Superior temporal gyrus (tissue), 1 donor: ENCODE results near the gene CHAT.
"Not testable (repeated sequence)": the region's sequence is repeated elsewhere in the genome, so short reads cannot be mapped to it uniquely, and the experiment has no call there.

Experiments used
- DNase-seq: peaks from one replicate; pipeline ENCODE4 v3.0.0-alpha.2; 2016; ENCODE audit errors: extremely low spot score

CHAT gene

GRCh38 chr10:49653273-49653929 is 39.6 kb downstream of the CHAT start:
- DNase-seq: no peak

GRCh38 chr10:49654036-49654693 is 40.3 kb downstream of the CHAT start:
- DNase-seq: no peak

GRCh38 chr10:49655099-49655498 is 41.3 kb downstream of the CHAT start:
- no peak for DNase-seq

GRCh38 chr10:49656845-49657493 is 43.1 kb downstream of the CHAT start:
- no peak for DNase-seq

- no peak for DNase-seq
Measured at GRCh38 chr10:49657606-49658005, 43.8 kb downstream of the CHAT start.

DNA sequence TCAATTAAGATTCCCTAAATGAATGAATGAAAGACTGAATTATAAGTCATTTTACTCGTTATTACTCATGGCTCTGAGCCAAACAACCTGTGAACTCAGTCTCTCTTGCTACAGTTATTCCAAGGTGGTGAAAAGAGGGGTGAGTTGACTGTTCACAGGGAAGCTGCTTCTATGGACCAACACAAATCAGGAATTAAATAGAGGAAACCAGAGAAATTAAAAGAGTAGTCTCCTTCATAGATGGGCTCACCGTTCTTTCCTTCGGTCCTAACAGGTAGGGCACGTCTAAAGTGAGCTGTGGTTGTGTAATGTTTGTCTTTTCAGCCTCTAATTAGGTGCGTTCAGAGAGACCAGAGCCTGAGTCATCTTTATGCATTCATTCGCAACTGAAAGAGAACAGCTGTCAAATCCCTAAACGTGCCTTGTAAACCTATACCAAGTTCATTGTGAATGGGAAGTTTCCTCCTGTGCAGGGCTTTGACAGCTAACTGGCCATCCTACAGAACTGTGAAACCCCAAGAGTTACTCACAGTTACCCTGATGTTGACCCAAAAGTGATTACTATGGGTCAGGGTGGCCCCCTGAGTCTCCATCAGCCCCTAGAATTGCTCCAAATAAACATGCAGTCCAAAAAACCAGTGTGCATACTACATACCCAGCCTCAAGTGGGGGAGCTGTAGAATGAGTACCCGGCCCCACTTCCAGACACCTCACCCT is 47.5 kb downstream of the CHAT start:
- DNase-seq: no peak

GRCh38 chr10:49662169-49662830 is 48.5 kb downstream of the CHAT start:
- DNase-seq: no peak

GRCh38 chr10:49663596-49663995 is 49.8 kb downstream of the CHAT start:
- DNase-seq: no peak

GRCh38 chr10:49664006-49664841 is 50.4 kb downstream of the CHAT start:
- DNase-seq: no peak

DNA sequence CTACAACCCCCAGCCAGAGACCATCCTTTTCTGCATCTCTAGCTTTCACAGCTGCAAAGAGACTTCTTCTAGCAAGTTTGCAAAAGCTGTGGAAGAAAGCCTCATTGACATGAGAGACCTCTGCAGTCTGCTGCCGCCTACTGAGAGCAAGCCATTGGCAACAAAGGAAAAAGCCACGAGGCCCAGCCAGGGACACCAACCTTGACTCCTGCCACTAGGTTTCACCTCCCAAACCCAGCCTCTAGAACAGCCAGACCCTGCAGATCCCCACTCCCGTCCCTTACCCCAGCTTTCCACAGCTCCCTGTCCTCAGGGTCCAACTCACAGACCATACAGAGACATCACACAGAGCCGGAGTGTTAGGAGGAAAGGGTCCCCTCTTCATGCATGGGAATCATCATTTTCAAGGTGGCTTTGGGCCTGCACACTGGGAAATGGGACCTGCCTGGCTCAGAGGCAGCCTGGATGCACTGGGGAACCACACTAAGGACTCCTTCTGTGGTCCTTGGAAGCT is 51.1 kb downstream of the CHAT start:
- no peak for DNase-seq

DNA sequence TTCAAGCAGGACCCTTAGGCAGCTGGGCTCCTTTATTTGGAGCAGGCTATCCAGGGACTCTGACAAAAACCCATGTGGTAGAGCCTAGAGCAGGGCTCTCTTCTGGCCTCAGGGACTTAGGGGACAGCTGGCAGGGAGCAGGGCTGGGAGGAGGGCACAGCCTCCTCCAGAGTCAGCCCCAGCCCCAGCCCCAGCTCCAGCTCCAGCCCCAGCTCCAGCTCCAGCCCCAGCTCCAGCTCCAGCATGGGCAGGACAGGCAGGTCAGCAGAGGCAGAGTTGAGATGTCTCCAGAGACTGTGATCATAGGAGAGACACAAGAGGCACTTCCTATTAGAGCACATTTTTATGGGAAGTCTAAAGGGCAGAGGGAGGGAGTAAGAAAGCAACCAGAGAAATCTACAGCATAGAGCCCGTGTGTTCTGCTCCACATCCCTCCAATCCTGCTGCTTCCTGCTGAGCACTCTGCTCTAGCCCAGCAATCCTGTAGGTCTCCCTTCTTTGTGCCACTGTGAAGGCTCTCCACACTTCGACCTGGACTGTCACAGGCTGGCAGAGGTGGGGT is 52.3 kb downstream of the CHAT start:
- no peak for DNase-seq

DNA sequence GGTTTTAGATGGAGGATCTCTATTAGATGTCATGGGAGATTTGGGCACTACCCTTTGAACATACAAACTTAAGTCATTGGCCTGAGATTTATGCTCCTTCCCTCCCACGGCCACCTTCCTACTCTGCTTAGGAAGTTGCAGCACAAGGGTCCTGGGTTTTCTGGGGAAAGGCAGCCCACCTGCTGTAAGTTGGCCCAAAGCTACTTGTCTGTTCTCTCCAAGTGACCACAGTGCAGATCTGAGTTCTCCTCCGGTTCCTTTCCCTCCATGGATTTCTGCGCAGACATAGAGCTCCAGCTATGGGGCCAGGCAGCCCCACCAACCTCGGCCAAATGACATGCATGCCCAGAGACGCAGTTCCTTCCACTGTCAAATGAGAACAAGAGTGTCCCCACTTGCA is 52.8 kb downstream of the CHAT start:
- no peak for DNase-seq

DNA sequence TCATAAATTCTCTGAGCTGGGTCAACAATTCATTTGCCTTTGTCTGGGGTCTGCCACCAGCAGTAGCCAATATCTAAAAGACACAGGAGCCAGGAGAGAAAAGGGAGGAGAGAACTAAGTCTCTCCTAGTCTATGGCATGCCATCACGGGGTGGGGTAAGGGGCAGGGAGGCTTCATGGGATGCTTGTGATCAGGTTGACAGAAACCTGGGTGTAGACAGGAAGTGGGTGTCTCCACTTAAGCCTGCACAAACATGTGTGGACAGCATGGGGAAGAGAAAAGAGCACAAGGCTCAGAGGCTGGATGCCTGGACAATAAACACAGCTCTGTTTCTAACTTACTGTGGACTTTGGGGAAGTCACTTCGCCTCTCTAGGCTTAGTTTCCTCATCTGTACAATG is 54.2 kb downstream of the CHAT start:
- DNase-seq: no peak

- DNase-seq: no peak
Measured at GRCh38 chr10:49668684-49669083, 54.8 kb downstream of the CHAT start.

GRCh38 chr10:49678827-49679479 is 65.1 kb downstream of the CHAT start:
- no peak for DNase-seq

DNA sequence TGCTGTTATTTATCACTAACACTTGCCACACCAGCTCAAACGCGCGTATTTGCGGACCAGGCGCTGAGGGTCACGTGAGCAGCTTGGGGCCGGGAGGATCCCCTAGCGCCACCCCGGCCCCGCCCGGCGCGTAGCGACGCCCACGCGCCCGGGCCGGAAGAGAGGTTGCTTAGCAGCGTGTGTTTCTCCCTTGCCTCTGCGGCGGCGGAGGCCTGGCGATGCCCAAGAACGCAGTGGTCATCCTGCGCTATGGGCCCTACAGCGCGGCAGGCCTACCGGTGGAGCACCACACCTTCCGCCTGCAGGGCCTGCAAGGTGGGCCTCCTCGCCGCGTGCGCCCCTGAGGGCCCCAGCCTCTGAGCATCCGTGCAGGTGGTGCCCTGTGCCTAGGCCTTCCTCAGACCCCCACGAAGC is 65.7 kb downstream of the CHAT start, which contains the start of gene C10orf53:
Gene C10orf53, plus strand, starts transcription at position 172 of the 414 bp plus-strand sequence. Its CDS starts 47 bp downstream, at position 219.
- peak; percentile 31 for DNase-seq

DNA sequence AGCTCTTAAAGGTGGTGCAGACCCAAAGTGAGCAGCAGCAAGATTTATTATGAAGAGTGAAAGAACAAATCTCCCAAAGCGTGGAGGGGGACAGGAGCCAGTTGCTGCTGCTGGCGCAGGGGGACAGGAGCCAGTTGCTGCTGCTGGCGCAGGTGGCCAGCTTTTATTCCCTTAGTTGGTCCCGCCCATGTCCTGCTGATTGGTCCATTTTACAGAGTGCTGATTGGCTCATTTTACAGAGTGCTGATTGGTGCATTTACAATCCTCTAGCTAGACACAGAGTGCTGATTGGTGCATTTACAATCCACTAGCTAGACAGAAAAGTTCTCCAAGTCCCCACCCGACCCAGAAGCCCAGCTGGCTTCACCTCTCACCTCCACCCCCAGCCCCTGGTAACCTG is 68.6 kb downstream of the CHAT start:
- DNase-seq: not testable (repeated sequence)

DNA sequence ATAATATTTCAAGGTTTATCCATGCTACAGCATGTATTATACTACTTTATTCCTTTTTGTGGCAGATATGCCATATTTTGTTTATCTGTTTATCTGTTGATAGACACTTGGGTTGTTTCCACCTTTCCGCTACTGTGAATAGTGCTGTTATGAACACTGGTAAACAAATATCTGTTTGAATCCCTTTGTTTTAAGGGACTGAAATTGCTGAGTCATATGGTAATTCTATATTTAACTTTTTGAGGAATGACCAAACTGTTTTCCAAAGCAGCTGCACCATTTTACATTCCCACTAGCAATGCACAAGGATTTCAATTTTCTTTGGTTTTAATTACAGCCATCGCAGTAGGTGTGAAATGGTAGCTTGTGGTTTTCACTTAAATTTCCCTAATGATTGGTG is 69.0 kb downstream of the CHAT start:
- DNase-seq: no peak

GRCh38 chr10:49686651-49687050 is 72.8 kb downstream of the CHAT start:
- DNase-seq: no peak
